Stimulated activated CD4-positive, alpha-beta T cell treated with anti-CD3 and anti-CD28 coated beads, TNF-alpha, amount 100 ng/mL, for 24 hours (primary cell): Measurements from ENCODE around the gene ZNF205.

Source experiments
- DNase-seq, 3 experiments: peaks; one replicate each; pipeline ENCODE4 v3.0.0-alpha.2; 2020; ENCODE audit warnings: low read depth in 3 of 3

The ZNF205 gene

DNA sequence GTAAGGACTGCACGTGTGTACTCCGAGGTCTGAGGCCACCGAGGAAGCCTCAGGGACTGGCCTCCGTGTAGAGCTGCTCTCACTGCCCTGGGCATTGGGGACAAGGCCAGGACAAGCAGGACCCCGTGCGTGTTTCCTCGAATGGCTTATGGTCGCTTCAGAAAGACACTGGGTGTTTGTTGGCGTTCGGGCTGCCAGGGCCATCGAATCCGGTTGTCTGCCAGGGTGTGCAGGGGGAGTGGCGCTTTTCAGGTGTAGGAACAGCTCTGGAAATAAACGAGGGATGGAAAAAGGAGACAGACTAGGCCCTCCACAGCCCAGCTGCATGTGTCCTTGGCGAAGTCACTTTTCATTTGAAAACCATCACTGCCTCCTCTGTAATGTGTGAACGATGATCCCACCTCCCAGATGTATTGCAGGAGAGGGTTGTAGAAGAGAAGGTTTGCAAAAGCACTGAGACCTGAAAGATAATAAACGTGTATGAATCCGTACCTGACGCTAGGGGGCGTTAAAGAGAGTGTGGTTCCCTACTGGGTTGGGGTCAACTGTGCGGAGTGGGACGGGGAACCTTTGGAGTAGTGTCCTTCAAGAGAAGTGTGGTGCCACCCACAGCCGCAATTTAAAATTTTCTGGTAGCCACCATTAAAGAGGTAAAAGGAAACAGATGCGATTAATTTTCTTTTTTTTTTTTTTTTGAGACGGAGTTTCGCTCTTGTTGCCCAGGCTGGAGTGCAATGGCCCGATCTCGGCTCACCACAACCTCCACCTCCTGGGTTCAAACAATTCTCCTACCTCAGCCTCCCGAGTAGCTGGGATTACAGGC lies 11.2 kb upstream of the ZNF205 start:
- DNase-seq = no peak

DNA sequence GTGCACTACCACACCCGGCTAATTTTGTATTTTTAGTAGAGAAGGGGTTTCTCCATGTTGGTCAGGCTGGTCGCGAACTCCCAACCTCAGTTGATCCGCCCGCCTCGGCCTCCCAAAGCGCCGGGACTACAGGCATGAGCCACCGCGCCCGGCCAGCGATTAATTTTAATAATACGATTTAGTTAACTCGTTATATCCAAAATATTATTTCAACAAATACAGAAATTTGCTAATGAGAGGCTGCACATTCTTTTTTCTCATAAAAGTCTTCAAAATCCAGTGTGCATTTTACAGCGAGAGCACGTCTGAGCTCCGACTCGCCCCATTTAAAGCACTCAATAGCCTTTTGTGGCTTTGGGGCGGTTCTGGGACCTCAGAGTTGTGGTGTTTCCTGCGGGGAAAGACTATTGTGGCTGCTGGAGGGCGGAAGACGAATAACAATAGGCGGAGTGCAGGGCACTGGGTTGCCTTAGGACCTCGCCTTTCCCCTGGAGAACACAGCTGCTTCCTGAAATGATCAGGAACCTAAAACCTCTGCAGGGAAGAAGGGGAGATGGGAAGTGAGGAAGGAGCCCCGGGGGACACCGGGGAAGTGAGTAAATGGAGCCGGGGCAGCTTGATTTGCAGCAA lies 10.4 kb upstream of the ZNF205 start:
- no peak for DNase-seq

- peak; percentile 80 to 93 (median 81) for DNase-seq
Measured at GRCh38 chr16:3106205-3106928, 6.0 kb upstream of the ZNF205 start.

DNA sequence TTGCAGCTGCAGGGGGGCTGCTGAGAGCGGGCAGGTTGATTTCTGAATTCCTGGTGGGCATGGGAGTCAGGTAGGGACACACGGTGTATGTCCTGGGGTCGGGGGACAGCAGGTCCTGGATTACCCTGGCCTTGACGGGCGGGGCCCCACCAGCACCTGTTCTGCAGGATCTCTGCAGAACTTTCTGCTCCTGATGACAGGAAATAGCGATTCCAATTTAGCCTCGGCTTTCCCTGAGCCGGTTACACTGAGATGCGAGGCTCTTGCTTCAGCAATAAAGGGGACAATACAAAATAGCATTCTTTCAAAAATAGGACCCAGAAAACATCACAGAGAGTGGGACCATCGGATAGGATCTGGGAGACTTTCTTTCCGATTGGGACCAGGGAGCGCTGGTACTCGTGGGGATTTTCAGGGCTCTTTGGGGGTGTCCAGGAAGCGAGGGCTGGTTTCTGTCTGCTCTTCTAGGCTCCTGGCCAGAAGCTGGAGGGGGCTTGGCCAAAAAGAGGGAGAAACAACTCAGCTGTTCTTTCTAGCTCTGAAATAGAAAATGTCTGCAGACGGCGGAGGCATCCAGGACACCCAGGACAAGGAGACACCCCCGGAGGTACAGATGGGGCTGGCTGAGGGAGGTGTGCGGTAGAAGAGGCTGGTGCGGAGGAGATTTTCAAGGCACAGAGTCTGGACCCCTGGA lies 642 bp downstream of the ZNF205 start:
- DNase-seq = no peak

GRCh38 chr16:3113765-3114479 lies 1.5 kb downstream of the ZNF205 start:
- DNase-seq = no peak

DNA sequence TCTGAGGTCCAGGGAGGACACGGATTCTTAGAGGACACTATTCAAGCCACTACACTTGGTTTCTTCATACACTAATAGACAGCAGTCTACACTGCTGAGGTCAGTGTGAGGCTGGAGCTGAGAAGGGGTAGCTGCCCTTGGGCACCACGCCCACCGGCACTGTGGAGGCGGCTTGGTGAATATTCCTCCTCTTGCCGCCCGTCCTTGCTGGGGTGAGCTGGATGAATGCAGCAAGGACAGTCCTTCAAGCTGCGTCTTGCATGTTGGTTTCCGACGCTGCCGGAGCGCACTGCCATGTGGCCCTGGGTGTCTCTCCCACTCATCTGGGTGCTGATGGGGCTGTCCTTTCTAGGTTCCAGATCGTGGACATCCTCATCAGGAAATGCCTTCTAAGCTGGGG lies 2.6 kb downstream of the ZNF205 start:
- no peak for DNase-seq

- no peak for DNase-seq
Measured at GRCh38 chr16:3115561-3115960, 3.2 kb downstream of the ZNF205 start.

- no peak for DNase-seq
Measured at GRCh38 chr16:3118204-3118790, 5.9 kb downstream of the ZNF205 start.

- DNase-seq = no peak
Measured at GRCh38 chr16:3118846-3119245, 6.5 kb downstream of the ZNF205 start.

DNA sequence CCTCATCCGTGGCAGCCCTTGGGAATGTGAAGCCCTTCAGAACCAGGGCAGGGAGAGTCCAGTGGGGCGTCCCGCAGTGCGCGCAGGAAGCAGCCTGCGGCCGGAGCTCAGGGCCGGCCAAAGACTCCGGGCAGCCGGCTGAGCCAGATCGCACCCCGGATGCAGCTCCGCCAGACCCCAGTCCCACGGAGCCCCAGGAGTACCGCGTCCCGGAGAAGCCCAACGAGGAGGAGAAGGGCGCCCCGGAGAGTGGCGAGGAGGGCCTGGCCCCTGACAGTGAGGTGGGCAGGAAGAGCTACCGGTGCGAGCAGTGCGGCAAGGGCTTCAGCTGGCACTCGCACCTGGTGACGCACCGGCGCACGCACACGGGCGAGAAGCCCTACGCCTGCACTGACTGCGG lies 6.9 kb downstream of the ZNF205 start:
- DNase-seq = no peak

- no peak for DNase-seq
Measured at GRCh38 chr16:3119701-3120408, 7.5 kb downstream of the ZNF205 start.

GRCh38 chr16:3120435-3120834 lies 8.0 kb downstream of the ZNF205 start:
- DNase-seq = no peak

DNA sequence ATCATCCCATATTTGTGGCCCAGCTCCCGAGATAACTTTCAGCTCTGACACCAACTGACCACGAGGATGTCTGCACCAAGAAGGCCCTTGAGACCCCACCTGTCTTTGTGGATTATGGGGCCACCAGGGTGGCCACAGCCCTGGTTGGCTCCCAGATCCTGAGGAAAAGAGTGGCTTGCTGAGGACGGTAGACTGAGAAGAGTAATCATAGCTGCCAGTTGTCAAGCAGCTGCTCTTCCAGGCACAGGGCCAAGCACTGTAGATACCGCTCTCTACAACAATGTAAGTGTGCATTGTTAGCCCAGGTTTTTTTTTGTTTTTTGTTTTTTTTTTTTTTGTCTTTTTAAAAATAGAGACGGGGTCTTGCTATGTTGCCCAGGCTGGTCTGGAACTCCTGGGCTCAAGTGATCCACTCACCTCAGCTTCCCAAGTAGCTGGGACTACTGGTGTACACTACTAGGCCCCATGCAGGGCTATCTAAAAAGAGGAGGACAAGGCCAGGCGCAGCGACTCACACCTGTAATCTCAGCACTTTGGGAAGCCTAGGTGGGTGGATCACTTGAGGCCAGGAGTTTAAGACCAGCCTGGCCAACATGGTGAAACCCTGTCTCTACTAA lies 9.6 kb downstream of the ZNF205 start:
- DNase-seq = no peak

DNA sequence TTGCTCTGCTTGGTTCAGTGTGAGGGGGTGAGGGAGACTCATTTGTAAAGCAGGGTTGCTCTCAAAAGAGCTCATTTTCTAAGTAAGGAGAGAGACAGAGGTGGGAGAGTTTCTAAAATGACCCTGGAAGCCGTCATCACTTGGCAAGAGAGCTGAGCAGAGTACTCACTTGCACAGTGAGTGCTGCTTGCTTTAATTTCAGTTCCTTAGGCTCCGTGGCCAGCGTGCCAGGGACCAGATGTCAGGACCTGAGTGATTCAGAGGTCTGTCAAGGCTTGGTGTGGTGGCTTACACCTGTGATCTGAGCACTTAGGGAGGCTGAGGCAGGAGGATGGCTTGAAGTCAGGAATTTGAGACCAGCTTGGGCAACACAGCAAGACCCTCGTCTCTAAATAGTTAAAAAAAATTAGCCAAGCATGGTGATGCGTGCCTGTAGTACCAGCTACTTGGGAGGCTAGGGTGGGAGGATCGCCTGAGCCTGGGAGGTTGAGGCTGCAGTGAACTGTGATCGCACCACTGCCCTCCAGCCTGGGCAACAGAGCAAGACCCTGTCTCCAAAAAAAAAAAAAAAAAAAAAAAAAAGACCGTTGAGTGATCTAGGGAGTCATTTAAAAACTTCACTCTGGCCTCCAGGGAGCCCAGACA lies 10.7 kb downstream of the ZNF205 start:
- DNase-seq = no peak

- DNase-seq = peak; percentile 91 to 98 (median 95)
Measured at GRCh38 chr16:3123986-3124886, 11.8 kb downstream of the ZNF205 start.

GRCh38 chr16:3127745-3128144 lies 15.4 kb downstream of the ZNF205 start:
- DNase-seq = no peak

DNA sequence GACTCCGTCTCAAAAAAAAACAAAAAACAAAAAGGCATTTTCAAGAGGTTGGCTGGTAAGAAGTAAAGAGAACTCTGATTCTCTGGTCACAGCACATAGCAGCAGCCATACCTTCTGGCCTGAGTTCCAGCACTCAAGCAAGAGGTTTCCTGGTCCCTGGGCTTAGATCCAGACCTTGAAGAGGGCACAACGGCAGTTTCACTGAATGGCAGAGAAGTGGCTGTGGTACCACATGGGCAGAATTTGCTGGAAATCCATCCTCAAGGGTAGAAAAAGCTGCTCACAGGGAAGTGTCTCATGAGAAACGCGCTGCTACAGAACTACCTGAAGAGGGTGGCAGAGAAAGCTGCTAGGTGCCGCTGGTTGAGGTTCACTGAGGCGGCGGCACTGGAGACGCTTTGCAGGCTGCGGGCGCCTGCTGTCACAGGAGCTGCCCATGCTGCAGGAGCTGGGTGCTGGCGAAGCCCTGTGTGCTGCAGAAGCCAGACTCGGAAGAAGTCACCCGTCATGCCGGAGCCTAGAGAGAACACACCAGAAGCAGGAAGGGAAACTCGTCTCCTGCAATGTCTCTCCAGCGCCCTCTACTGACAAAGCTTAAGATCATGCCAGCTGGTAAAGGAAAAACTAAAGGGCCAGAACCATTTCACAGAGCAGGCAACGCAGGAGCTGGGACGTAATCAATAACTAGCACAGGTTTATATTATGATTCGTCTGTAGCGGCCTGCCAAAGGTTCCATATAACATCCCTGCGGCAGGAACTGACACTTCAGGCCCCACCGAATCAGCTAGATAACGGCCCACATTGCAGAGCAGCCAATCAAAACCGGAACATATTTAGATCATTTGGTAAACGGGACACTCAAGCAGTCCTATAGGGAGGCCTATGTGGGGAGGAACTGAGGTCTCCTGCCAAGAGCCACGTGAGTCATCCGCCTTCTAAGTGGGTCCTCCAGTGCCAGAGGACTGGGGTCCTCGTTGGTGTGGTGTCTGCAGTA lies 17.0 kb downstream of the ZNF205 start:
- peak; percentile 63 to 79 (median 63) for DNase-seq
